Activated CD4-positive, alpha-beta memory T cell treated with anti-CD3 and anti-CD28 coated beads for 36 hours (primary cell): ENCODE measurements around the gene DEGS1. TPM values are rescaled to one million over a fixed set of nuclear protein-coding genes. Genes with fewer than 3 reads are reported as not detected.

Source experiments
- total RNA-seq, 2 experiments: library from RNA; stranded (reverse); gene quantifications; one replicate each; pipeline ENCODE4 v1.2.3, GENCODE V29; 2021

DEGS1 gene
- total RNA-seq, 2 experiments from 2014 or later: 27.9 to 28.4 TPM

Other genes starting within 250 kb of the DEGS1 start
- gene FBXO28, start 69.1 kb upstream of the DEGS1 start, total RNA-seq: 10 to 100 TPM; 19.5 to 20.0 TPM
- 10 to 100 TPM; 32.5 to 38.0 TPM for gene NVL, start 146.9 kb downstream of the DEGS1 start, total RNA-seq
- 10 to 100 TPM; 48.3 to 51.6 TPM for gene CNIH4, start 173.6 kb downstream of the DEGS1 start, total RNA-seq